Urinary bladder (tissue), 4 donors: Measurements from ENCODE around the gene DACH1. TPM values are rescaled to one million over a fixed set of nuclear protein-coding genes. Genes with fewer than 3 reads are reported as not detected.
"Not testable (repeated sequence)": the region's sequence is repeated elsewhere in the genome, so short reads cannot be mapped to it uniquely, and the experiment has no call there.

Experiments used
- DNase-seq: peaks from one replicate; pipeline ENCODE4 v3.0.0-alpha.2; 2015; ENCODE audit errors: extremely low spot score
- H3K27ac ChIP-seq: one replicate; pipeline ENCODE4 v1.5.1; 2013; ENCODE audit warnings: low read depth, mild to moderate bottlenecking, moderate library complexity
- H3K36me3 ChIP-seq: one replicate; pipeline ENCODE4 v1.6.1; 2013; ENCODE audit warnings: mild to moderate bottlenecking, moderate library complexity; ENCODE audit not compliant: insufficient read depth
- H3K4me1 ChIP-seq: one replicate; pipeline ENCODE4 v1.6.1; 2013; ENCODE audit warnings: mild to moderate bottlenecking, moderate library complexity; ENCODE audit not compliant: insufficient read depth
- H3K4me3 ChIP-seq: one replicate; pipeline ENCODE4 v1.5.1; 2013; ENCODE audit warnings: low read depth, low read length
- WGBS: extraction: QIAGEN DNeasy Blood & Tissue Kit; methylation state at CpG from one replicate; pipeline ENCODE4 v1.1.7; 2013; 5-methylcytosine and 5-hydroxymethylcytosine counted together
- polyA plus RNA-seq: library from polyadenylated mRNA; stranded (reverse); fragments of 200-250 nt; gene quantifications from one replicate; pipeline ENCODE4 v1.2.3, GENCODE V29; 2013
- total RNA-seq: library from RNA; depleted of rRNA; stranded (reverse); fragments of >200 nt; gene quantifications from one replicate; pipeline ENCODE4 v1.2.3, GENCODE V29; 2014
- donor health status: healthy with polysubstance abuse.
- donor health status: healthy.

The DACH1 gene
- total RNA-seq = 26.4 TPM
- 2.8 TPM for polyA plus RNA-seq

- peak; percentile 64 for DNase-seq
- 1% methylated on average over 30 of the region's 30 CpGs for WGBS
- no peaks in the 10 kb centered on the region for H3K4me1 ChIP-seq
- H3K4me3 ChIP-seq = peak within 1 kb of the TSS; percentile 84
- H3K27ac ChIP-seq = peak within 1 kb of the TSS; percentile 75
- H3K36me3 ChIP-seq = no peaks in the 10 kb centered on the region
These were observed at the start of gene DACH1 for GRCh38 chr13:71867131-71867814. Gene DACH1, minus strand, starts transcription at chr13:71867204.

GRCh38 chr13:71913717-71914116 lies 46.7 kb upstream of the DACH1 start:
- no peak for DNase-seq
- Histone ChIP-seq H3K36me3 (no peaks in the 10 kb centered on the region), H3K4me3 (no peak overlapping the region), H3K27ac (no peak overlapping the region), H3K4me1 (no peaks in the 10 kb centered on the region)
- whole genome bisulfite sequencing = 95% methylated on average over 3 of the region's 3 CpGs

- no peaks in the 10 kb centered on the region for H3K4me1 ChIP-seq
- H3K27ac ChIP-seq = no peak overlapping the region
- H3K36me3 ChIP-seq = no peaks in the 10 kb centered on the region
- DNase-seq = no peak
- H3K4me3 ChIP-seq = no peak overlapping the region
These were observed 45.5 kb upstream of the DACH1 start for GRCh38 chr13:71912524-71912923.

GRCh38 chr13:71906448-71906847 lies 39.4 kb upstream of the DACH1 start:
- Histone ChIP-seq H3K4me1 (no peaks in the 10 kb centered on the region), H3K36me3 (no peaks in the 10 kb centered on the region), H3K4me3 (no peak overlapping the region), H3K27ac (no peak overlapping the region)
- no peak for DNase-seq
- WGBS = 83% methylated on average over 1 of the region's 1 CpG

- H3K36me3 ChIP-seq = no peaks in the 10 kb centered on the region
- H3K4me1 ChIP-seq = no peaks in the 10 kb centered on the region
- WGBS = 83% methylated on average over 1 of the region's 1 CpG
- H3K4me3 ChIP-seq = no peak overlapping the region
- no peak for DNase-seq
- H3K27ac ChIP-seq = no peak overlapping the region
These were observed 35.7 kb upstream of the DACH1 start for GRCh38 chr13:71902676-71903075.

GRCh38 chr13:71893506-71893905 lies 26.5 kb upstream of the DACH1 start:
- not testable (repeated sequence) for H3K4me1 ChIP-seq, DNase-seq, H3K4me3 ChIP-seq, H3K36me3 ChIP-seq, H3K27ac ChIP-seq
- WGBS = 93% methylated on average over 3 of the region's 3 CpGs

- no peak overlapping the region for H3K27ac ChIP-seq
- H3K4me1 ChIP-seq = no peaks in the 10 kb centered on the region
- no peak overlapping the region for H3K4me3 ChIP-seq
- no peak for DNase-seq
- H3K36me3 ChIP-seq = no peaks in the 10 kb centered on the region
These were observed 19.9 kb upstream of the DACH1 start for GRCh38 chr13:71886880-71887279.

GRCh38 chr13:71882120-71882519 lies 15.1 kb upstream of the DACH1 start:
- Histone ChIP-seq H3K4me3 (no peak overlapping the region), H3K36me3 (no peaks in the 10 kb centered on the region), H3K4me1 (no peaks in the 10 kb centered on the region), H3K27ac (no peak overlapping the region)
- DNase-seq = no peak

- DNase-seq = no peak
- H3K4me1 ChIP-seq = no peaks in the 10 kb centered on the region
- no peak overlapping the region for H3K27ac ChIP-seq
- no peak overlapping the region for H3K4me3 ChIP-seq
- 89% methylated on average over 6 of the region's 6 CpGs for WGBS
- no peaks in the 10 kb centered on the region for H3K36me3 ChIP-seq
These were observed 13.9 kb upstream of the DACH1 start for GRCh38 chr13:71880753-71881541.

- DNase-seq = no peak
- Histone ChIP-seq H3K36me3 (no peaks in the 10 kb centered on the region), H3K4me3 (no peak overlapping the region), H3K4me1 (no peaks in the 10 kb centered on the region), H3K27ac (no peak overlapping the region)
- 69% methylated on average over 6 of the region's 6 CpGs for WGBS
These were observed 12.9 kb upstream of the DACH1 start for GRCh38 chr13:71879808-71880344.

GRCh38 chr13:71879129-71879535 lies 12.1 kb upstream of the DACH1 start:
- no peak for DNase-seq
- H3K4me1 ChIP-seq = no peaks in the 10 kb centered on the region
- H3K4me3 ChIP-seq = no peak overlapping the region
- no peaks in the 10 kb centered on the region for H3K36me3 ChIP-seq
- 7% methylated on average over 3 of the region's 3 CpGs for WGBS
- no peak overlapping the region for H3K27ac ChIP-seq

- Histone ChIP-seq H3K36me3 (no peaks in the 10 kb centered on the region), H3K4me1 (no peaks in the 10 kb centered on the region), H3K4me3 (no peak overlapping the region), H3K27ac (no peak overlapping the region)
- 77% methylated on average over 5 of the region's 5 CpGs for WGBS
- no peak for DNase-seq
These were observed 10.3 kb upstream of the DACH1 start for GRCh38 chr13:71877256-71877653.

GRCh38 chr13:71876648-71877255 lies 9.7 kb upstream of the DACH1 start:
- H3K36me3 ChIP-seq = no peaks in the 10 kb centered on the region
- no peak overlapping the region for H3K4me3 ChIP-seq
- H3K4me1 ChIP-seq = no peaks in the 10 kb centered on the region
- WGBS = 82% methylated on average over 2 of the region's 2 CpGs
- no peak for DNase-seq
- H3K27ac ChIP-seq = no peak overlapping the region

- Histone ChIP-seq H3K27ac (no peak overlapping the region), H3K4me1 (no peaks in the 10 kb centered on the region), H3K36me3 (no peaks in the 10 kb centered on the region), H3K4me3 (no peak overlapping the region)
- no peak for DNase-seq
- WGBS = 90% methylated on average over 5 of the region's 5 CpGs
These were observed 8.8 kb upstream of the DACH1 start for GRCh38 chr13:71875823-71876222.
